GM12874 (cell line): ENCODE data around the gene NRCAM.
A peak's percentile ranks its signal among the peaks of the same experiment; 100 is the strongest.

Experiments
- TF ChIP-seq, protein P1 (sequence below): IDR thresholded peaks from 2 replicates; pipeline ENCODE4 v1.5.1; 2011; ENCODE audit warnings: low read depth, mild to moderate bottlenecking, control low read depth, low read length, moderate library complexity; ENCODE audit not compliant: insufficient read depth

NRCAM gene

DNA sequence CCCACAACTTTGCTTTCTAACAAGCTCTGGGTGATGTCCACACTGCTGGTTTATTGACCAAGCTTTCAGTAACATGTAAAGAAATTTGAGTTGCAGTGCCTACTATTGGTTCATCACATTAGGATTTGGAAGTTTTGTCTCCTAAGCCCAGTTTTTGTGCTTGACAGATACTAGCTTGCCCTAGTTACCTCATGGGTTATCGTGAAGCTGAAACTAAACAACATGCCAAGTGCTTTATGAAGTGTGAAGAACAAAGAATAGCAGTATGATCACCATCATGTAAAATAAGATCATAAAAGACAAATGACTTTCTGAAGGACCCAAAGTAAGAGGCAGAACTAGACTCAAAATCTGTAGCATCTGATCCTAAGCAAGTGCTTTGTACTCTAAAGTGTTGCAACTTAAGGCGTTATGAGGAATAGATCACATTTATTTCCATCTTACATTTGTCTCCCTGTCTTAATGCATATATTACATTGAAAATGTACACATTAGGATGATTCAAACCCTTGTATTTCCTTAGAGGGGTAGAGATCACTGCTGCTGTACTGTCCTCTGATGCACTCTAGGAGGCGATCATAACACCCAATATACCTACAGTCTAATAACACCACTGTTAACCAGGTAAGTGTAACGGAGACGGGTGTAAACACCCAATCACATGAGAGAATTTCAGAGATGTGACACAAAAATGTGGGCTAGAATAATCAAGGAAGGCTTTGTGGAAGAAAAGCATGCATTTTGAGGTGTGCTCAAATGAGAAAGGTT is 71.3 kb downstream of the NRCAM start:
- TF ChIP-seq, protein P1, sequence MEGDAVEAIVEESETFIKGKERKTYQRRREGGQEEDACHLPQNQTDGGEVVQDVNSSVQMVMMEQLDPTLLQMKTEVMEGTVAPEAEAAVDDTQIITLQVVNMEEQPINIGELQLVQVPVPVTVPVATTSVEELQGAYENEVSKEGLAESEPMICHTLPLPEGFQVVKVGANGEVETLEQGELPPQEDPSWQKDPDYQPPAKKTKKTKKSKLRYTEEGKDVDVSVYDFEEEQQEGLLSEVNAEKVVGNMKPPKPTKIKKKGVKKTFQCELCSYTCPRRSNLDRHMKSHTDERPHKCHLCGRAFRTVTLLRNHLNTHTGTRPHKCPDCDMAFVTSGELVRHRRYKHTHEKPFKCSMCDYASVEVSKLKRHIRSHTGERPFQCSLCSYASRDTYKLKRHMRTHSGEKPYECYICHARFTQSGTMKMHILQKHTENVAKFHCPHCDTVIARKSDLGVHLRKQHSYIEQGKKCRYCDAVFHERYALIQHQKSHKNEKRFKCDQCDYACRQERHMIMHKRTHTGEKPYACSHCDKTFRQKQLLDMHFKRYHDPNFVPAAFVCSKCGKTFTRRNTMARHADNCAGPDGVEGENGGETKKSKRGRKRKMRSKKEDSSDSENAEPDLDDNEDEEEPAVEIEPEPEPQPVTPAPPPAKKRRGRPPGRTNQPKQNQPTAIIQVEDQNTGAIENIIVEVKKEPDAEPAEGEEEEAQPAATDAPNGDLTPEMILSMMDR: peak; percentile 52; the same call in 1 of the 2 replicates

DNA sequence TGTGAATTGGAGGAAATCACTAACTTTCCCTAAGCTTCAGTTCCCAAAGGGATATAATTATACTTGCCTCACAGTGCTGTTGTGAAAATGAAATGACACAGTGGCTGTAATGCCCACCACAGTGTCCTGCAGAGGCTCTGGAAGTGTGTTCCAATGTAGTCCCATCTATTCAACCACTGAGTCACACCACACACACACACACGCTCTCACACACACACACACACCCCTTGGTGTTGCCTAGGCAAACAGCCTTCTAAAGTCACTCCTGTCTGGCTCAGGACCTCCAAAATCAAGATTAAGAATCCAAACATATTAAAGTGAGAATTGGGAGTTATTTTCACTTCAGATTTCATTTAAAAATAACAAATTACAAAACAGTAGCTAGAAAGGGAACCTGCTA is 73.3 kb downstream of the NRCAM start:
- TF ChIP-seq, protein P1: no peak

DNA sequence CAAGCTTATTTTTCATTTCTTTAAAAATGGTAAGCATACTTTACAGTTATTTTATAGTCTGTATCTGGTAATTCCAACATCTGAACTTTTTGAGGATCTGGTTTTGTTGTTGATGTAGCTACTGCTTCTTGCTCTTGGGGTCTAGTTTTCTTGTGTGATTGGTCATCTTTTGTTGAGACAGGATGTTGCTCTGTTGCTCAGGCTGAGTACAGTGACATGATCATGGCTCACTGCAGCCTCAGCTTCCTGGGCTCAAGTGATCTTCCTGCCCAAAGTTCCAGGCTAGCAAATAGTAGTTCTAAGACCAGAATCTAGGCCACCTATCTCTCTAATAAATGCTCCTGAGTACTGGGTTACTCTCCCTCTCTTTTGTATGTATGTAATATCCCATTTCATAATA is 75.7 kb downstream of the NRCAM start:
- TF ChIP-seq, protein P1: no peak

DNA sequence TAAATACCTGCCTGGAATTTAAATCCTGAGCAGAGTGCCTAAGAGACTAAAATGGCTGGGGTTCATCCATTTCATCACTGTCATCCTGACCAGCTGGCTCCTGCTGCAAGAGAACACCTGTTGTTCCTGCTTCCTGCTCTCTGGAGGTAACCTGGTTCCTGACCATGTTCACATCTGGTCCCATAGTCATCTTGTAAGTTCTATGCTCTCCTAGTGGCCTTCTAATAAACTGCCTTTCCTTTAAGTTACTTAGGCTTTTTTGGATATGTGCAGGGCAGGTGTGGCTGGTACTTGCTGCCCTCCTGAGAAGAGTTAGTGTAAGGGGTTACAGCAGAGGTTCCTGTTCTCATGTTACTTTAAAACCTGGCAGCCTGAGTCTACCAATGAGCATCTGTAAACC is 80.0 kb downstream of the NRCAM start:
- TF ChIP-seq, protein P1: no peak

DNA sequence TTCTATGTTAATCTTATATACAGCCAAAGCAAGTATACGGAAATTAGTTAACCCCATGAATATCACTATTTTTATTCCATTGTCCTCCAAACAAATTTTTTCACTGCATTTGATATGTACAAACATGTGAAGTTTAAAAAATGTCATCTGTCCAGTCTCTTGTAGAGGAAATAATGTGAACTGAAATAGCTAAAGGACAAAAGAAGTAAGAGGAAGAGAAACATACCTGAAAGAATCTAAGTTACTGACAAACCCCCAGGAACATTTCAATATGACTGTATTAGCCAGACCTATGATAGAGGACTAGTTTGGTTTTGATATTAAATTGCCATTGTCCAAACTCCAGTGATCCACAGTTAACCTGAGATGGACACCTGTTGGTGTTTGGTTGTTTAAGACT is 80.6 kb downstream of the NRCAM start:
- TF ChIP-seq, protein P1: no peak

DNA sequence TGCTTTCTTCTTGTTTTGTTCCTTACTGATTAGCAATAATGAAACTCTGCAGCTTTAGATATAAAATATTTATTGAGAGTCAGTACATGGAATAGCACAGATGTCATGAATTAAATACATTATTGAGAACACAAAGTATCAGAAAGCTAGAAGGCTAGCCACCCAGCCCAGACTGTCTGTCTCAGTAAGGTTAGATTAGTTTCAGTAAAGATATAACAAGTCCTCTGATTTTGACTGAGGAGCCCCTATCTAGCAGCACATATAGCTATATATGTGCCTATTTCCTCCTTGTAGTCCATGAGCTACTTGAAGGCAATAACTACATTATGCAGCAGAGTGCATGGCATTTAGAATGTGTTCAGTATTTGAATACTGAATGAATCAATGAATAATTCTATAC is 81.3 kb downstream of the NRCAM start:
- TF ChIP-seq, protein P1: no peak

DNA sequence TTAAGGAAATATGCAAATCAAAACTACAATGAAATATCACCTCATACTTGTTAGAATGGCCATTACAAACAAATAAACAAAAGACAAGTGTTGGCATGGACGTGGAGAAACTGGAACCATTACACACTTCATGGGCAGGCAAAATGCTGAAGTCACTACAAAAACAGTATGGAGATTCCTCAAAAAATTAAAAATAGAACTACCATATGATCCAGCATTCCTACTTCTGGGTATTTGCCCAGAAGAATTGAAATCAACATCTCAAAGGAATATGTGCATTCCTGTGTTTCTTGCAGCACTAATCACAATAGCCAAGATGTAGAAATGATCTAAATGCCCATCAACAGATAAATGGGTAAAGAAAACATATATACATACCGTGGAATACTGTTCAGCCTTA is 83.6 kb downstream of the NRCAM start:
- TF ChIP-seq, protein P1: no peak
